ENCODE measurements around the gene GHRH.

DNA sequence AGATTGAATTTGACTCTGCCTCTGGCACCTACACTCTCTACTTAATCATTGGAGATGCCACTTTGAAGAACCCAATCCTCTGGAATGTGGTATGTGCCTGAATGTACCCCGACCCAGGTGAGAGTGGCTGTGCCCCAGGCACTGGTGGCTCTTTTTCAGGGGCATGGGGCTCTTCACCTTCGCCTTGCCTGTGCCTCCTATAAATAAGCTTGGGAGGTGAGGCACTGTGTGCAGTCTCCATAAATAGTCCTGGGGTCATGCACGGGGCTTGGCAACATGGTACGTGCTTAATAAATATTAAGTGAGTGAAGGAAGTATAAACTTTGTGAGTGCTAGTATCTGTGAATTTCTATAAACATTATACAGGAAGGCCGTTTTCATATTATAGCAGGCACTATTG, 33.0 kb downstream of the GHRH start:
- TF ChIP-seq, protein P1, sequence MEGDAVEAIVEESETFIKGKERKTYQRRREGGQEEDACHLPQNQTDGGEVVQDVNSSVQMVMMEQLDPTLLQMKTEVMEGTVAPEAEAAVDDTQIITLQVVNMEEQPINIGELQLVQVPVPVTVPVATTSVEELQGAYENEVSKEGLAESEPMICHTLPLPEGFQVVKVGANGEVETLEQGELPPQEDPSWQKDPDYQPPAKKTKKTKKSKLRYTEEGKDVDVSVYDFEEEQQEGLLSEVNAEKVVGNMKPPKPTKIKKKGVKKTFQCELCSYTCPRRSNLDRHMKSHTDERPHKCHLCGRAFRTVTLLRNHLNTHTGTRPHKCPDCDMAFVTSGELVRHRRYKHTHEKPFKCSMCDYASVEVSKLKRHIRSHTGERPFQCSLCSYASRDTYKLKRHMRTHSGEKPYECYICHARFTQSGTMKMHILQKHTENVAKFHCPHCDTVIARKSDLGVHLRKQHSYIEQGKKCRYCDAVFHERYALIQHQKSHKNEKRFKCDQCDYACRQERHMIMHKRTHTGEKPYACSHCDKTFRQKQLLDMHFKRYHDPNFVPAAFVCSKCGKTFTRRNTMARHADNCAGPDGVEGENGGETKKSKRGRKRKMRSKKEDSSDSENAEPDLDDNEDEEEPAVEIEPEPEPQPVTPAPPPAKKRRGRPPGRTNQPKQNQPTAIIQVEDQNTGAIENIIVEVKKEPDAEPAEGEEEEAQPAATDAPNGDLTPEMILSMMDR (IDR thresholded peaks at IDR 0.05; ENCODE audit: low read depth, low read length): no peak
- TF ChIP-seq POLR2A (IDR thresholded peaks at IDR 0.05; ENCODE audit: extremely low read depth, insufficient read length) (no peak), MYC (IDR thresholded peaks at IDR 0.05; ENCODE audit: low read depth, low read length) (no peak)
- TF ChIP-seq, protein P2, sequence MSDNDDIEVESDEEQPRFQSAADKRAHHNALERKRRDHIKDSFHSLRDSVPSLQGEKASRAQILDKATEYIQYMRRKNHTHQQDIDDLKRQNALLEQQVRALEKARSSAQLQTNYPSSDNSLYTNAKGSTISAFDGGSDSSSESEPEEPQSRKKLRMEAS (IDR thresholded peaks at IDR 0.05; ENCODE audit: low read depth, low read length): no peak
